Measurements from ENCODE around the gene GPR61. TPM values are rescaled to one million over a fixed set of nuclear protein-coding genes. Genes with fewer than 3 reads are reported as not detected.

The GPR61 gene
- polyA plus RNA-seq, 2 donors = 0.06 TPM; not detected in 1

GRCh38 chr1:109522026-109522425 lies 17.6 kb upstream of the GPR61 start:
- 85 to 87% methylated on average over 7 of the region's 7 CpGs for WGBS, 2 donors
- Histone ChIP-seq H3K9me3 (ENCODE audit: control insufficient read depth in 2 of 2, insufficient read depth in 1 of 2, low read depth in 1 of 2, low read length in 1 of 2) (no peaks in the 10 kb centered on the region), H3K4me1 (ENCODE audit: control insufficient read depth in 2 of 2, insufficient read depth in 2 of 2, low read length in 1 of 2) (no peaks in the 10 kb centered on the region)

GRCh38 chr1:109523706-109524105 lies 16.0 kb upstream of the GPR61 start:
- Histone ChIP-seq H3K4me1 (ENCODE audit: control insufficient read depth in 2 of 2, insufficient read depth in 2 of 2, low read length in 1 of 2) (no peaks in the 10 kb centered on the region), H3K27me3 (ENCODE audit: control insufficient read depth in 1 of 2, insufficient read depth in 2 of 2, low read length in 2 of 2) (no peaks in the 10 kb centered on the region), H3K4me3 (ENCODE audit: low read depth in 1 of 2, low read length in 2 of 2) (no peak overlapping the region), H3K9me3 (ENCODE audit: control insufficient read depth in 2 of 2, insufficient read depth in 1 of 2, low read depth in 1 of 2, low read length in 1 of 2) (no peaks in the 10 kb centered on the region), H3K36me3 (ENCODE audit: control insufficient read depth in 2 of 2, insufficient read depth in 2 of 2, low read length in 1 of 2) (no peaks in the 10 kb centered on the region), H3K27ac (ENCODE audit: low read depth in 2 of 2, low read length in 1 of 2) (no peak overlapping the region)
- 81 to 85% methylated on average over 2 of the region's 2 CpGs for WGBS, 2 donors

More at GRCh38 chr1:109522026-109522425, 17.6 kb upstream of the GPR61 start:
- Histone ChIP-seq H3K27ac (ENCODE audit: low read depth in 2 of 2, low read length in 1 of 2) (no peak overlapping the region), H3K36me3 (ENCODE audit: control insufficient read depth in 2 of 2, insufficient read depth in 2 of 2, low read length in 1 of 2) (no peaks in the 10 kb centered on the region), H3K4me3 (ENCODE audit: low read depth in 1 of 2, low read length in 2 of 2) (no peak overlapping the region), H3K27me3 (ENCODE audit: control insufficient read depth in 1 of 2, insufficient read depth in 2 of 2, low read length in 2 of 2) (no peaks in the 10 kb centered on the region)

- Histone ChIP-seq H3K4me1 (ENCODE audit: control insufficient read depth in 2 of 2, insufficient read depth in 2 of 2, low read length in 1 of 2) (peaks cover 0 to 3% of the 10 kb centered on the region in 2 donors), H3K27me3 (ENCODE audit: control insufficient read depth in 1 of 2, insufficient read depth in 2 of 2, low read length in 2 of 2) (no peaks in the 10 kb centered on the region), H3K27ac (ENCODE audit: low read depth in 2 of 2, low read length in 1 of 2) (no peak overlapping the region), H3K4me3 (ENCODE audit: low read depth in 1 of 2, low read length in 2 of 2) (no peak overlapping the region), H3K36me3 (ENCODE audit: control insufficient read depth in 2 of 2, insufficient read depth in 2 of 2, low read length in 1 of 2) (no peaks in the 10 kb centered on the region), H3K9me3 (ENCODE audit: control insufficient read depth in 2 of 2, insufficient read depth in 1 of 2, low read depth in 1 of 2, low read length in 1 of 2) (no peaks in the 10 kb centered on the region)
- 77 to 80% methylated on average over 14 of the region's 14 CpGs for WGBS, 2 donors
These were observed 12.4 kb upstream of the GPR61 start for GRCh38 chr1:109527098-109527811.

GRCh38 chr1:109527846-109528695 lies 11.6 kb upstream of the GPR61 start:
- Histone ChIP-seq H3K27me3 (ENCODE audit: control insufficient read depth in 1 of 2, insufficient read depth in 2 of 2, low read length in 2 of 2) (no peaks in the 10 kb centered on the region), H3K27ac (ENCODE audit: low read depth in 2 of 2, low read length in 1 of 2) (no peak overlapping the region), H3K4me1 (ENCODE audit: control insufficient read depth in 2 of 2, insufficient read depth in 2 of 2, low read length in 1 of 2) (peaks cover 0 to 5% of the 10 kb centered on the region in 2 donors), H3K9me3 (ENCODE audit: control insufficient read depth in 2 of 2, insufficient read depth in 1 of 2, low read depth in 1 of 2, low read length in 1 of 2) (no peaks in the 10 kb centered on the region), H3K4me3 (ENCODE audit: low read depth in 1 of 2, low read length in 2 of 2) (no peak overlapping the region), H3K36me3 (ENCODE audit: control insufficient read depth in 2 of 2, insufficient read depth in 2 of 2, low read length in 1 of 2) (no peaks in the 10 kb centered on the region)
- WGBS, 2 donors = 83 to 86% methylated on average over 9 of the region's 9 CpGs

- WGBS, 2 donors = 91 to 96% methylated on average over 3 of the region's 3 CpGs
- Histone ChIP-seq H3K4me1 (ENCODE audit: control insufficient read depth in 2 of 2, insufficient read depth in 2 of 2, low read length in 1 of 2) (peaks cover 0 to 5% of the 10 kb centered on the region in 2 donors), H3K4me3 (ENCODE audit: low read depth in 1 of 2, low read length in 2 of 2) (no peak overlapping the region), H3K27ac (ENCODE audit: low read depth in 2 of 2, low read length in 1 of 2) (no peak overlapping the region), H3K27me3 (ENCODE audit: control insufficient read depth in 1 of 2, insufficient read depth in 2 of 2, low read length in 2 of 2) (no peaks in the 10 kb centered on the region), H3K9me3 (ENCODE audit: control insufficient read depth in 2 of 2, insufficient read depth in 1 of 2, low read depth in 1 of 2, low read length in 1 of 2) (no peaks in the 10 kb centered on the region), H3K36me3 (ENCODE audit: control insufficient read depth in 2 of 2, insufficient read depth in 2 of 2, low read length in 1 of 2) (no peaks in the 10 kb centered on the region)
These were observed 11.0 kb upstream of the GPR61 start for GRCh38 chr1:109528712-109529111.

- WGBS, 2 donors = 69 to 71% methylated on average over 8 of the region's 8 CpGs
- Histone ChIP-seq H3K27me3 (ENCODE audit: control insufficient read depth in 1 of 2, insufficient read depth in 2 of 2, low read length in 2 of 2) (no peaks in the 10 kb centered on the region), H3K27ac (ENCODE audit: low read depth in 2 of 2, low read length in 1 of 2) (no peak overlapping the region), H3K4me1 (ENCODE audit: control insufficient read depth in 2 of 2, insufficient read depth in 2 of 2, low read length in 1 of 2) (peaks cover 0 to 5% of the 10 kb centered on the region in 2 donors), H3K9me3 (ENCODE audit: control insufficient read depth in 2 of 2, insufficient read depth in 1 of 2, low read depth in 1 of 2, low read length in 1 of 2) (no peaks in the 10 kb centered on the region), H3K4me3 (ENCODE audit: low read depth in 1 of 2, low read length in 2 of 2) (no peak overlapping the region), H3K36me3 (ENCODE audit: control insufficient read depth in 2 of 2, insufficient read depth in 2 of 2, low read length in 1 of 2) (no peaks in the 10 kb centered on the region)
These were observed 9.7 kb upstream of the GPR61 start for GRCh38 chr1:109529881-109530456.

GRCh38 chr1:109530457-109531087 lies 9.1 kb upstream of the GPR61 start:
- no peak overlapping the region for H3K4me3 ChIP-seq (ENCODE audit: low read depth in 1 of 2, low read length in 2 of 2)
- no peak overlapping the region for H3K27ac ChIP-seq (ENCODE audit: low read depth in 2 of 2, low read length in 1 of 2)
- H3K36me3 ChIP-seq (ENCODE audit: control insufficient read depth in 2 of 2, insufficient read depth in 2 of 2, low read length in 1 of 2) = no peaks in the 10 kb centered on the region
- peaks cover 0 to 5% of the 10 kb centered on the region in 2 donors for H3K4me1 ChIP-seq (ENCODE audit: control insufficient read depth in 2 of 2, insufficient read depth in 2 of 2, low read length in 1 of 2)
- WGBS, 2 donors = 79 to 85% methylated on average over 13 of the region's 13 CpGs
- H3K27me3 ChIP-seq (ENCODE audit: control insufficient read depth in 1 of 2, insufficient read depth in 2 of 2, low read length in 2 of 2) = no peaks in the 10 kb centered on the region
- no peaks in the 10 kb centered on the region for H3K9me3 ChIP-seq (ENCODE audit: control insufficient read depth in 2 of 2, insufficient read depth in 1 of 2, low read depth in 1 of 2, low read length in 1 of 2)

GRCh38 chr1:109531380-109531779 lies 8.3 kb upstream of the GPR61 start:
- Histone ChIP-seq H3K27me3 (ENCODE audit: control insufficient read depth in 1 of 2, insufficient read depth in 2 of 2, low read length in 2 of 2) (no peaks in the 10 kb centered on the region), H3K36me3 (ENCODE audit: control insufficient read depth in 2 of 2, insufficient read depth in 2 of 2, low read length in 1 of 2) (no peaks in the 10 kb centered on the region), H3K27ac (ENCODE audit: low read depth in 2 of 2, low read length in 1 of 2) (no peak overlapping the region), H3K9me3 (ENCODE audit: control insufficient read depth in 2 of 2, insufficient read depth in 1 of 2, low read depth in 1 of 2, low read length in 1 of 2) (no peaks in the 10 kb centered on the region), H3K4me3 (ENCODE audit: low read depth in 1 of 2, low read length in 2 of 2) (no peak overlapping the region), H3K4me1 (ENCODE audit: control insufficient read depth in 2 of 2, insufficient read depth in 2 of 2, low read length in 1 of 2) (peaks cover 0 to 5% of the 10 kb centered on the region in 2 donors)
- 76 to 80% methylated on average over 4 of the region's 4 CpGs for WGBS, 2 donors

GRCh38 chr1:109531826-109532364 lies 7.8 kb upstream of the GPR61 start:
- no peaks in the 10 kb centered on the region for H3K9me3 ChIP-seq (ENCODE audit: control insufficient read depth in 2 of 2, insufficient read depth in 1 of 2, low read depth in 1 of 2, low read length in 1 of 2)
- 48 to 49% methylated on average over 16 of the region's 16 CpGs for WGBS, 2 donors
- peaks cover 0 to 5% of the 10 kb centered on the region in 2 donors for H3K4me1 ChIP-seq (ENCODE audit: control insufficient read depth in 2 of 2, insufficient read depth in 2 of 2, low read length in 1 of 2)
- no peaks in the 10 kb centered on the region for H3K27me3 ChIP-seq (ENCODE audit: control insufficient read depth in 1 of 2, insufficient read depth in 2 of 2, low read length in 2 of 2)
- H3K36me3 ChIP-seq (ENCODE audit: control insufficient read depth in 2 of 2, insufficient read depth in 2 of 2, low read length in 1 of 2) = no peaks in the 10 kb centered on the region
- H3K4me3 ChIP-seq (ENCODE audit: low read depth in 1 of 2, low read length in 2 of 2) = no peak overlapping the region
- H3K27ac ChIP-seq (ENCODE audit: low read depth in 2 of 2, low read length in 1 of 2) = no peak overlapping the region

Data from esophagus (tissue), 2 donors.